Measurements from ENCODE around the gene IL17A.

The IL17A gene

DNA sequence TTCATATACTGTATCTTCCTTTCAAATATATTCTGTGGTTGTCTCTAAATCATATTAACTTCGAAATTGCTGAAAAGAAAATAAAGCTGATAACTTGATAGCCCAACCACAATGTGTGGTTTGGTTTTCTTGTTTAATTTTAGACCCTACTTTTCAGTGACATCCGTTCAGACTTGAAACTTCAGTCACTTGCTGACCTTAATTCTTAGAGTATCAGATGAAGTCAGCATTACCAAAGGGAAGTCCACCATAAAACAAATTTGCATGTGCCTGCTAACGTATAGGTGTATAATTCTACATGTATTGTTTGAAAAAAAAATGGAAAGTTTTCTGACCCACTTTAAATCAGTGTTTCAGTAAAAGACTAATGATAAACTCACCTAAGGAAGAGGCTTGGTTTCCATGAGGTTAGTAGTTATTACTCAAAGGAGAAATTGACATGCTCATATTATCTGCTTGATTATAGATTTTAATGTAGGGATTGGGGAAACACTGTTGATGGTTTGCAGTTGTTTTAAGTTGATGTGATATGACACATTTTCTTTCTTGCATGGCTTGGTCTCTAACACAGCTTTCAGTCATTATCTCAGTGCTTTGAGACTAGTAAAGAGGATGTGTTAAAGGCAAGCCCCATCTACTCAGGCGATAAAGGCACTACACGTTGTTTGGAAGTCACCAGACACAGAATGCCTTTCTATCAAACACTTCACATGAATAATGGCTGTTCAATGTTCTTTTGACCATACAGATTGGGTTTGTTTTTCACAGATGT lies 5.2 kb upstream of the IL17A start:
- Histone ChIP-seq H3K9me2 (ENCODE audit: low read depth, low read length) (no peaks in the 10 kb centered on the region), H3K4me3 (ENCODE audit: low read depth, low read length, poor library complexity, severe bottlenecking) (no peak overlapping the region), H3K4me1 (ENCODE audit: insufficient read depth, low read length, severe bottlenecking) (no peaks in the 10 kb centered on the region), H3K4me2 (ENCODE audit: low read length) (no peak overlapping the region), H3F3A (ENCODE audit: insufficient read depth, low read length) (no peaks in the 10 kb centered on the region), H4K20me1 (ENCODE audit: insufficient read depth, low read length) (no peaks in the 10 kb centered on the region), H3K79me2 (ENCODE audit: insufficient read depth, low read length) (no peaks in the 10 kb centered on the region), H3K9me3 (ENCODE audit: low read length) (no peaks in the 10 kb centered on the region), H3K9ac (ENCODE audit: low read length) (no peak overlapping the region), H3K27ac (ENCODE audit: low read depth, low read length, poor library complexity, severe bottlenecking) (no peak overlapping the region), H3K36me3 (ENCODE audit: insufficient read depth, low read length) (no peaks in the 10 kb centered on the region), H2AFZ (ENCODE audit: low read length) (no peak overlapping the region), H3K27me3 (ENCODE audit: insufficient read depth, low read length) (no peaks in the 10 kb centered on the region)
- TF ChIP-seq, protein P1, sequence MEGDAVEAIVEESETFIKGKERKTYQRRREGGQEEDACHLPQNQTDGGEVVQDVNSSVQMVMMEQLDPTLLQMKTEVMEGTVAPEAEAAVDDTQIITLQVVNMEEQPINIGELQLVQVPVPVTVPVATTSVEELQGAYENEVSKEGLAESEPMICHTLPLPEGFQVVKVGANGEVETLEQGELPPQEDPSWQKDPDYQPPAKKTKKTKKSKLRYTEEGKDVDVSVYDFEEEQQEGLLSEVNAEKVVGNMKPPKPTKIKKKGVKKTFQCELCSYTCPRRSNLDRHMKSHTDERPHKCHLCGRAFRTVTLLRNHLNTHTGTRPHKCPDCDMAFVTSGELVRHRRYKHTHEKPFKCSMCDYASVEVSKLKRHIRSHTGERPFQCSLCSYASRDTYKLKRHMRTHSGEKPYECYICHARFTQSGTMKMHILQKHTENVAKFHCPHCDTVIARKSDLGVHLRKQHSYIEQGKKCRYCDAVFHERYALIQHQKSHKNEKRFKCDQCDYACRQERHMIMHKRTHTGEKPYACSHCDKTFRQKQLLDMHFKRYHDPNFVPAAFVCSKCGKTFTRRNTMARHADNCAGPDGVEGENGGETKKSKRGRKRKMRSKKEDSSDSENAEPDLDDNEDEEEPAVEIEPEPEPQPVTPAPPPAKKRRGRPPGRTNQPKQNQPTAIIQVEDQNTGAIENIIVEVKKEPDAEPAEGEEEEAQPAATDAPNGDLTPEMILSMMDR (IDR thresholded peaks at IDR 0.05; ENCODE audit: low read length) = no peak
- no peak for TF ChIP-seq EZH2 (IDR thresholded peaks at IDR 0.05; ENCODE audit: borderline replicate concordance, low read length)

- no peaks in the 10 kb centered on the region for H4K20me1 ChIP-seq (ENCODE audit: insufficient read depth, low read length)
- H3K4me2 ChIP-seq (ENCODE audit: low read length) = no peak overlapping the region
- H3K9me2 ChIP-seq (ENCODE audit: low read depth, low read length) = no peaks in the 10 kb centered on the region
- no peaks in the 10 kb centered on the region for H3K9me3 ChIP-seq (ENCODE audit: low read length)
- no peaks in the 10 kb centered on the region for H3K4me1 ChIP-seq (ENCODE audit: insufficient read depth, low read length, severe bottlenecking)
- H3K36me3 ChIP-seq (ENCODE audit: insufficient read depth, low read length) = no peaks in the 10 kb centered on the region
- H3K9ac ChIP-seq (ENCODE audit: low read length) = no peak overlapping the region
- H3K27ac ChIP-seq (ENCODE audit: low read depth, low read length, poor library complexity, severe bottlenecking) = no peak overlapping the region
- H3K79me2 ChIP-seq (ENCODE audit: insufficient read depth, low read length) = no peaks in the 10 kb centered on the region
- no peak overlapping the region for H3K4me3 ChIP-seq (ENCODE audit: low read depth, low read length, poor library complexity, severe bottlenecking)
- no peaks in the 10 kb centered on the region; the same call in 1 of the 2 replicates for H3K27me3 ChIP-seq (ENCODE audit: insufficient read depth, low read length)
- no peak overlapping the region for H2AFZ ChIP-seq (ENCODE audit: low read length)
- no peaks in the 10 kb centered on the region for H3F3A ChIP-seq (ENCODE audit: insufficient read depth, low read length)
- TF ChIP-seq EZH2 (IDR thresholded peaks at IDR 0.05; ENCODE audit: borderline replicate concordance, low read length) = no peak
- TF ChIP-seq, protein P1 (IDR thresholded peaks at IDR 0.05; ENCODE audit: low read length) = no peak
Measured at GRCh38 chr6:52183131-52183713, 3.0 kb upstream of the IL17A start.

GRCh38 chr6:52186480-52186879 lies 305 bp downstream of the IL17A start:
- H3K36me3 ChIP-seq (ENCODE audit: insufficient read depth, low read length) = no peaks in the 10 kb centered on the region
- no peaks in the 10 kb centered on the region for H3F3A ChIP-seq (ENCODE audit: insufficient read depth, low read length)
- H3K4me3 ChIP-seq (ENCODE audit: low read depth, low read length, poor library complexity, severe bottlenecking) = no peak overlapping the region
- H4K20me1 ChIP-seq (ENCODE audit: insufficient read depth, low read length) = no peaks in the 10 kb centered on the region
- H3K9me2 ChIP-seq (ENCODE audit: low read depth, low read length) = no peaks in the 10 kb centered on the region
- H3K27ac ChIP-seq (ENCODE audit: low read depth, low read length, poor library complexity, severe bottlenecking) = no peak overlapping the region
- no peaks in the 10 kb centered on the region for H3K9me3 ChIP-seq (ENCODE audit: low read length)
- no peaks in the 10 kb centered on the region for H3K79me2 ChIP-seq (ENCODE audit: insufficient read depth, low read length)
- no peak overlapping the region for H2AFZ ChIP-seq (ENCODE audit: low read length)
- peaks cover 5% of the 10 kb centered on the region; the same call in 1 of the 2 replicates for H3K27me3 ChIP-seq (ENCODE audit: insufficient read depth, low read length)
- no peaks in the 10 kb centered on the region for H3K4me1 ChIP-seq (ENCODE audit: insufficient read depth, low read length, severe bottlenecking)
- TF ChIP-seq, protein P1 (IDR thresholded peaks at IDR 0.05; ENCODE audit: low read length) = no peak
- no peak for TF ChIP-seq EZH2 (IDR thresholded peaks at IDR 0.05; ENCODE audit: borderline replicate concordance, low read length)
- no peak overlapping the region for H3K9ac ChIP-seq (ENCODE audit: low read length)
- no peak overlapping the region for H3K4me2 ChIP-seq (ENCODE audit: low read length)

All from OCI-LY1 (cell line).